HG02759 (cell line): Measurements from ENCODE around the gene PTPRN2.
"Not testable (repeated sequence)": the region's sequence is repeated elsewhere in the genome, so short reads cannot be mapped to it uniquely, and the experiment has no call there.

Experiments
- ATAC-seq: cut with Tn5 transposase; IDR thresholded peaks from one replicate; pipeline ENCODE4 v1.9.1; 2021; ENCODE audit warnings: mild to moderate bottlenecking, moderate library complexity; ENCODE audit not compliant: unreplicated experiment

Gene PTPRN2

DNA sequence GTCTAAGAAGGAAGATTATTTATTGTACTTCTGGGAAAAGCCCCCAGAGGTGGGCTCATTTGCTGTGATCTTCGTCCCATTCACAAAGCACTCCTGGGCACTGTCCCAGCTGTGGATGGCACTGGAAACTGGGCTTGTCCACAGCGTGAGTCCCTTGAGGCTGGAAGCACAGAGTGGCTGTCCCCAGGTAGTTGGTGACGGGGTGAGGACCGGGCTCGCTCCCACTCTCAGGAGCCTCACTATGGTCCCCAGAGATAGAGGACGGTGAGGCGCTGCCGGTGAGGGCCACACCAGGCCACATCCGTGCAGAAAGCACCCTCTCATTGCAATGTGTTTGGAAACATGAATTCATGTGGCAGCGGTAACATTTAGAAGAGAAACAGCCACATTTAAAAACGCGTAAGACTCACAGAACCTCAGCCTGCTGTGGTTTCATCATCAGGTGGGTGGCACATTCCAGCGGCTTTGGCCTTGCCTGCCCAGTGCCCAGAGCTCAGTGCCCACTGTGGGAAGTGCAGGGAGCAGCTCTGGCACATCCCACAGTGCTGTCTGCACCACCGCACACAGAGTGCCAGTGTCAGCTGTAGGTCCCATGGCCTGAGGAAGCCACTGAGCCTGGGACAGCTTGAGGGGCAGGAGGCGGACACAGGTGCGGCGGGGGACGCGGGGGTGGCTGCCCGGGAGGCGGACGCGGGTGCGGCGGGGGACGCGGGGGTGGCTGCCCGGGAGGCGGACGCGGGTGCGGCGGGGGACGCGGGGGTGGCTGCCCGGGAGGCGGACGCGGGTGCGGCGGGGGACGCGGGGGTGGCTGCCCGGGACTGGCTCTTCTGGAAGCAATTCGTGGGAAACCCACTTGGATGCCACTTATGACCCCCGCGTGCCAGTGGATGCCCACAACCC lies 801.0 kb downstream of the PTPRN2 start:
- no peak for ATAC-seq

- no peak for ATAC-seq
Measured at GRCh38 chr7:157785486-157786186, 802.0 kb downstream of the PTPRN2 start.

DNA sequence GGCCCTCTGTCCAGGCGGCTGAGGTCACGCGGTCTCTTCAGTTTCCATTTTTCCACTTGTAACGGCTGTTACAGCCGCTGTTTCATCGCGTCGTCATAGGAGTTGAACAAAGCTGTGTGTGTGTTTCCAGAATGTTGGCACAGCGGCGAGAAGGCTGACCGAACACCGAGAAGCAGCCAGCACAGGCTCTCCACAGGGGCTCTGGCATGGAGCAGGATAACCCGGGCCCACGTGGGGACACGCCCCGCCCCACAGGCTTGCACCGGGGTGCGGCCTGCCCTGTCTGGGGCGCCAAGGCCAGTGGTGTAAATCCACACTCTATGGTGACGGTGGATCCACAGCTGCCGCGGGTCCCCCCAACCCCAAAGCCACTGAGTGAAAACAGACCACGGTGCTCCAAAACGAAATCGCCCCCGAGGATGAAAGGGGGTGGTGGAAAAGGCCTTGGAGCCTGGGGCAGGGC lies 802.6 kb downstream of the PTPRN2 start:
- no peak for ATAC-seq

GRCh38 chr7:157784041-157784835 lies 803.4 kb downstream of the PTPRN2 start:
- ATAC-seq: no peak

DNA sequence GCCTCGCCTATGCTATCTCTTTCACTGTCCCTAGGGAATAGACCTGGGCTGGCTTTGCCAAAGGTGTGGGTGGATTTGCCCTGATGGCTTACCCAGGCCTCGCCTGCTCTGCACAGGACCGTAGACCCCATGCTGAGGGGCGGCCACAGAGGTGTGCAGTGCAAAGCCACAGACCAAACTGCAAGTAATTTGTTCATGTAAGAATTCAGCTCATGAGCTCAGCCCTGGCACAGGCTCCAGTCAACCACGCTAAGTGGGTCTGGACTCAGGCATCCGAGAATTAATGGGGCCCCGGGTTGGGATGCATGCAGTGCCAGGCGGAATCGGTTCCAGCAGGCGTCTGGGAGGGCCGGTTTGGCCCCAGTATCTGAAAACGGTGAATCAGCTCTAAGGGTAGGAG lies 805.6 kb downstream of the PTPRN2 start:
- ATAC-seq: no peak

GRCh38 chr7:157780721-157781120 lies 806.9 kb downstream of the PTPRN2 start:
- no peak for ATAC-seq

- no peak for ATAC-seq
Measured at GRCh38 chr7:157780312-157780711, 807.3 kb downstream of the PTPRN2 start.

DNA sequence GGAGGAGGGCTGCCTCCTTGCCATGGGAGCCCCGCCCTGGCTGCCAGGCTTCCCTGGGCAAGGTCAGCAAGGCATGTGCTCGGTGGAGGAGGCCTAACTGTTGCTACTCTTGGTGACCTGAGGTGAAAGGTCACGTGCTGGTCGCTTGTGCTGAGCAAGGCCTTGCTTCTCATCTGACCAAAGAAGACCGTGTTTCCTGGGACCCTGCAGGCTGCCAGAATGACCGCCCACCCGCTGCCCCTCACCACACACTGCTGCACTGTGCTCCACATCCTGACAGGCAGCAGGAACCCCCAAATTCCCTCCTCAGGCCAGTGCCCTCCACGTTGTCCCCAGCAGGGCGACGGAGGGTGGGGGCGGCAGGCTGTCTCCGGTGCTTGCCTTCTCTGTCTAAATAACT lies 808.4 kb downstream of the PTPRN2 start:
- ATAC-seq: no peak

DNA sequence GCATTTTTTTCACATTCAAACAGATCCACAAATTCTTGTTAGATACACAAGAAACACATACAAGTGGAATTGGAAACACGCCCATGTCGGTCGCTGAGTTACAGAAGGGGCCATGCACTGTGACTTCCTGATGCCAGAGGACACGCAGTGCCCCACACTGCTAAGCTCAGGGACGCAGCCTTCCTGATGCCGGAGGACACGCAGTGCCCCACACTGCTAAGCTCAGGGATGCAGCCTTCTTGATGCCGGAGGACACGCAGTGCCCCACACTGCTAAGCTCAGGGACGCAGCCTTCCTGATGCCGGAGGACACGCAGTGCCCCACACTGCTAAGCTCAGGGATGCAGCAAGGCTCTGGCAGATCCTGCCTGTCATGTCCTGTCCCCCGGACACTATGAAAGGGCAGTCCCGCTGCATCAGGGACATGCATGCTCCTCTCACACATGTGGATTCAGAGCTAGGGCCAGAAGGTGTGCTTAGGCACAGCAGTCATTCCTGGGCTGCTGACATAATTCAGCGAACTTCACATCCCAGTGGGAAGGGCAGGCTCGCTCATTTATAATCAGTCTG lies 810.3 kb downstream of the PTPRN2 start:
- not testable (repeated sequence) for ATAC-seq

DNA sequence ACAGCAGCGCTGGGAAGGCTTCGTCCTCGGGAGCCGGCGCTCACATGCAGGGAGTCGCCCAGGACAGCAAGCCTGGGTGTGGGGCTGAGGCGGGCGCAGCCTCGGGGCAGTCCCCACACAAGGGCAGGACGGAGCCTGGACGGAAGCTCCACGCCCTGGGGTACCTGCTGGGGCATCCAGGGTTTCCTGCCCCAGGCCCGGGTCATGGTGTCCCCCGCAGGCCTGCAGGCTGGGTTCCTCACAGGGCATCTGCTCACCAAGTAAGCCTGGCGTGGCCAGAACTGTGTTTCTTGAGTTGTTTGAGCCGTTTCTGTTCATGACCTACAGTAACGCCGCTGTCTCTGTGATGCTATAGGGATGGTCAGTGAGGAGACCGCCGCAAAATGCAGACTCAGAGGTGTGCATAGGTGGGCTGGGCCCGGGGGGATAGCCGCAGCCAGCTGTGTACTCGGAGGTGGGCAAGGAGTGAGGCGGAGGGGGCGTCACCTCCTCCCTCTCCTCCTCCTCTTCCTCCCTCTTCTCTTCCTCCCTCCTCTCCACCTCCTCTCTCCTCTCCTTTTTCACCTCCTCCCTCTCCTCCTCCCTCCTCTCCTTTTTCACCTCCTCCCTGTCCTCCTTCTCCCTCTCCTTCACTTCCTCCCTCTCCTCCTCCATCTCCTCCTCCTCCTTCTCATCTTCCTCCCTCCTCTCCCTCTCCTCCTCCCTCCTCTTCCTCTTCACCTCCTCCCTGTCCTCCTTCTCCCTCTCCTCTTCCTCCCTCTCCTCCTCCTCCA lies 811.9 kb downstream of the PTPRN2 start:
- no peak for ATAC-seq

DNA sequence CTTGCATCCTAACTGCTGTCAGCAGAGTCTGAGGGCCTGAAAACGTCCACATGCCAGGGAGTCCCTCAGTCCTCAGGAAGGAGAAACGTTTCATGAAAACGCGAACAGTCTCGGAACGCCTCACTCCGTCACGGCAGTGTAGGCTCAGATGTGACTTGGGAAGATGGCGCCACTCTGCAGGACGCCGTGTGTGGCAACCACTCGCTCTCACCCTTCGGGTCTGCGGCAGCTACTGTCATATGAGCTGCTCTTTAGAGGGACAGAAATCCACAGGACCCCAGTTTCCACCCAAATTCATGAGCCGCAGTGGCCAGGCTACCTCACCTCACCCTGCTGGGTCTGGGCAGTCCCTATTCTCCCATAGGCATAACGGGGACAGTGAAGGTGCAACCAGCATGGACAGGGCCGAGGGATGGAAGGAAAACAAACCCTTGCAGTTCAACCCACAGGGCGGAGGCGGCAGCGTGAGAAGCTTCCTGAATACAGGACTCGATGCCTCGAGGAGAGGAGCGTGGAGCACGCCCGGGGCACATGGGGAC lies 812.5 kb downstream of the PTPRN2 start:
- no peak for ATAC-seq

DNA sequence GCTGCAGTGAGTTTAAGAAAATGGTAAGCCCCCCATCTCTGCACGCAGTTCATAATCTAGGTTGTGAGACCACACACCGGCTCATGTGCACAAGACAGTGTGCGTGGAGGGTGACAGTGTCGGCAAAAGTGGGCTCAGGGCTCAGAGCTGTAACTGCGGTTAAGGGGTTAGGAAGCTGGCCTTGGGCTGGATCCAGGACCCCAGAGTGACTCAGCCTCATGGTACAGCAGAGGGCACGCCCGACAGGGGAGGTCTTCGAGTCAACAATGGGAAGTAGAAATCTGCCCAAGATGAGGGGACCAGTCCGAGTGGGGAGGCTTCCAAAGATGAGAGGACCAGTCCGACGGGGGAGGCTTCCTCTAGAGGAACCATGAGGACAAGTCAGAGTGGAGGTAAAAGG lies 813.1 kb downstream of the PTPRN2 start:
- ATAC-seq: no peak

DNA sequence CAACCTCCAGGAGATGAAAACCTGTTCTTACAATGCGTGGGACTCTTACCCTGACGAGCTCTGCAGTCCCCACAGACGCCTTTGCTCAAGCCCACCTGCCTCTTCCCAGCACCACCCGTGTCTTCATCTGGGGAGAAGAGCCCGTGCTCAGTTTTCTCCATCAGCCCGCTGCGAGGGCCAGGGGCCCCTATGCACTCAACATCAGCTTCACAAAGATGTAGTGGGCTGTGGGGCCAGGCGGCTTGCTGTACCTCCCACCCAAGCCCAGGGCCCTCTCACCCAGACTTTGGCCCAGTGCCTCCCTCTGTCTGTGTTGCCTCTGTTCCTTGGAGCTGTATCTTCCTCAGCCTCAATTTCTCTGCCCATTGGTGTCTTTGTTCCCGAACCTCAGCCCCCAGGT lies 814.3 kb downstream of the PTPRN2 start:
- no peak for ATAC-seq

DNA sequence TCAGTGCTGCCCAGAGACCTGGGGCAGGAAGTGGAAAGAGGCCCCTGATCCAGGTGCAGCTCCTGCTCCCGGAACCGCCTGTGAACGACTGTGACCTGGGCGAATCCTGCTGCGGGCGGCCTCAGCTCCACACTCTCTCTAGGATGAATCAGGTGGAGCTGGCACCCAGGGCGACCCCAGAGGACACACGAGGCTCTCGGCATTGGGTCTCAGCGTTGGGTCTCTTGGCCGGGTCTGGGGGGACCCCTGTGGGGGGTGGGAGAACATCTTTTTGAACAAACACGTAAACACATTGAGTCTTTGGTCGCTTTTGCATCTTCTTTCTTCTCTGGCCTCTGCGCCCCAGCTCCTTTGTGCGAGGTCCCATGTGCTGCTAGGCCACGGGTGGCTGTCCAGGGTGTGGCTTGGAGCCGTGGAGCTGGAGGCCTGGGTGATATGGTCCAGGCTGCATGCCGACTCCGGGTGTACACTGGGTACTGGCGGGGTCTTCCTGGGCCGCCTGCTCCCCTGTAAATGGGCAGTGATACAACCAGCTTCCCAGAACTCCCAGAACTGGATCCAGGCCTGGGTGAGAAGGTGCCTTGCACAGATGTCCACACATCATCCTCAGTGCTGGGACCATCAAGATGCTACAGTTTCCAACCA lies 815.0 kb downstream of the PTPRN2 start:
- no peak for ATAC-seq

- ATAC-seq: no peak
Measured at GRCh38 chr7:157771689-157772088, 815.9 kb downstream of the PTPRN2 start.

DNA sequence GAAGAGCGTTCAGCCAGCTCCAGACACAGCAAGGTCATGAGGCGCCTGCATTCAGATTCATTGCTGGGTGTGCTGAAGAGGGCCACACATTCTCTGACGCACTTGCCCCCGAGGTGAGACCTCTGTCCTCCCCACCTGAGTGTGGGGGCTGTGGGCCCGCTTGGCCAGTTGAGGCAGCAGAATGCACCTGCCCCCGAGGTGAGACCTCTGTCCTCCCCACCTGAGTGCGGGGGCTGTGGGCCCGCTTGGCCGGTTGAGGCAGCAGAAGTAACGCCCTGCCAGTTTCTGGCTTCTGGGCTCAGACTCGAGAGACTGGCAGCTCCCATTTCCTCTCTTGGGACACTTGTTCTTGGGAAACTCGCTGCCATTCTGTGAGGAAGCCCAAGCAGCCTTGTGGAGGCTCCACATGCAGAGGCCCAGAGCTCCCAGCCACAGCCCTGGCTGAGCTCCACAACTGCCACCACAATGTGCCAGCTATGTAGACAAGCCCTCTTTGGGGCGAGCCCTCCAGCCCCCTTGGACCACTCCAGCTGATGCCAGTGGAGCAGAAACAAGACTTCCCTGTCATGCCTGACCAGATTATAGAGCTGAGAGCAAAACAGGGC lies 816.8 kb downstream of the PTPRN2 start:
- ATAC-seq: no peak

DNA sequence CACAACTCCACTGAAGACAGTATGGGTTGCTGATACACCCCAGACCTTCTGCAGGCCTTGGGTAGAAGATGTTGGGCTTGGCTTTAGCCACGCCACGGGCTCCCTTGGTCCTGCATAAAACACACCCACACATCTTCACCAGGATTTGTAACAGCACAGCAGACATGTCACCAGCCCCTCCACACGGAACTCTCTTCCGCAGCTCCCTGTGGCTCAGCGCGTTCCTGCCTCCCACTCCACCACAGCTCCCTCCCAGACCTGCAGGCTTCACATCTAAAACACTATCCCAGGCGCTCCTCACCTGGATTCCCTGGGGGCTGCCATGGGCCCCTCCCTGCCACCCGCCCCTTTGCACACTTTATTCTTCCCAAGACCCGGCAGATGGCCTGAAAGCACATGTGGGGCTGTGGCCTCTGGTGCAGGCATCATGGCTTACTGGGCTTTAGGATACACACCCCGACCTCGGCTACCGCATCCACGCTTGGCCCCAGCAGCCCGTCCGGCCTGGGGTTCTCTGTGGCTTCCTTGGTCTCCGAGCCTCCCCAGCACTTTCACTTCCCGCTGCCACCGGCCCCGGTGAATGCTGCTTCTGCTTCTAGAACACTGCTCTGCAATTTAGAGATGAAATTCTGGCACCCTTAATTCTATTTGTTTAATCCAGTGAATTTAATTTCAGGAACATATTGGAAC lies 818.0 kb downstream of the PTPRN2 start:
- no peak for ATAC-seq

GRCh38 chr7:157769086-157769485 lies 818.5 kb downstream of the PTPRN2 start:
- no peak for ATAC-seq
